A673 (cell line): Measurements from ENCODE around the gene PIK3R1. TPM values are rescaled to one million over a fixed set of nuclear protein-coding genes. Genes with fewer than 3 reads are reported as not detected.

Experiments
- BruUV-seq: library from RNA; stranded (reverse); fragments of 400-500 nt; replicated peaks from 2 replicates; lab custom pipeline; 2021; lab: Mats Ljungman, UMichigan
- CTCF ChIA-PET: fragments of 300-600 bp; sonication (Branson Sonifier 250); formaldehyde crosslinking; loops from one replicate; lab custom pipeline; 2022; ENCODE audit warnings: antibody characterized with exemption; lab: Charles Lee
- POLR2A ChIA-PET: fragments of 300-600 bp; sonication (Branson Sonifier 250); formaldehyde crosslinking; loops from one replicate; lab custom pipeline; 2022; ENCODE audit warnings: antibody characterized with exemption; ENCODE audit not compliant: low non-redundant PET; lab: Charles Lee
- DNase-seq: peaks from one replicate; pipeline ENCODE4 v3.0.0-alpha.2; 2015; ENCODE audit warnings: low spot score
- H3K27ac ChIP-seq: fragments of 200-600 bp; sonication (generic); 2 replicates; pipeline ENCODE4 v1.5.1; 2016; ENCODE audit warnings: mixed run types, low read depth, mild to moderate bottlenecking, mixed read lengths, antibody characterized with exemption, low read length; ENCODE audit not compliant: poor library complexity, severe bottlenecking
- H3K27me3 ChIP-seq: fragments of 200-600 bp; sonication (generic); replicated peaks from 2 replicates; pipeline ENCODE4 v1.6.1; 2017; ENCODE audit warnings: mixed run types, low read depth, mild to moderate bottlenecking, mixed read lengths, antibody characterized with exemption, low read length; ENCODE audit not compliant: insufficient read depth, poor library complexity
- H3K36me3 ChIP-seq: fragments of 200-600 bp; sonication (generic); 2 replicates; pipeline ENCODE4 v1.6.1; 2016; ENCODE audit warnings: mixed run types, mild to moderate bottlenecking, mixed read lengths, antibody characterized with exemption, low read length; ENCODE audit not compliant: insufficient read depth, poor library complexity, severe bottlenecking
- H3K4me1 ChIP-seq: fragments of 200-600 bp; sonication (generic); 2 replicates; pipeline ENCODE4 v1.6.1; 2017; ENCODE audit warnings: mixed run types, mild to moderate bottlenecking, mixed read lengths, antibody characterized with exemption, low read length; ENCODE audit not compliant: insufficient read depth, poor library complexity, severe bottlenecking
- H3K4me3 ChIP-seq: fragments of 200-600 bp; sonication (generic); 2 replicates; pipeline ENCODE4 v1.5.1; 2016; ENCODE audit warnings: low read depth, mixed run types, mild to moderate bottlenecking, mixed read lengths, low read length; ENCODE audit not compliant: poor library complexity, severe bottlenecking
- H3K9me3 ChIP-seq: fragments of 200-600 bp; sonication (generic); 2 replicates; pipeline ENCODE4 v1.6.1; 2016; ENCODE audit warnings: mixed run types, low read depth, mild to moderate bottlenecking, mixed read lengths, antibody characterized with exemption, low read length; ENCODE audit not compliant: poor library complexity, severe bottlenecking
- EZH2 ChIP-seq: fragments of 200-600 bp; sonication (generic); IDR thresholded peaks from 2 replicates; pipeline ENCODE4 v1.6.1; 2017; ENCODE audit warnings: borderline replicate concordance, low read depth, mild to moderate bottlenecking, mixed read lengths, antibody characterized with exemption, low read length; ENCODE audit not compliant: poor library complexity, severe bottlenecking
- intact Hi-C: fragments of 100-400 bp; cut with micrococcal nuclease; formaldehyde crosslinking; loops from one replicate; pipeline ENCODE4 v1.10.0; 2022; ENCODE audit not compliant: unreplicated experiment
- total RNA-seq: library from RNA; stranded (reverse); gene quantifications from 2 replicates; pipeline ENCODE4 v1.2.3, GENCODE V29; 2021
- TF ChIP-seq, protein P1 (sequence below): fragments of 300-800, 200-600 bp; sonication (generic); conservative IDR thresholded peaks from 2 replicates; pipeline ENCODE4 v1.5.1; 2017; ENCODE audit warnings: low read depth, mild to moderate bottlenecking, antibody characterized with exemption, low read length, moderate library complexity, mixed read lengths

Gene PIK3R1
- total RNA-seq, 1 experiment from 2014 or later = 57.9 TPM

- Histone ChIP-seq H3K9me3 (peaks cover 2% of the 10 kb centered on the region), H3K4me3 (no peak overlapping the region), H3K27ac (peak overlapping the region; percentile 33), H3K4me1 (peaks cover 83% of the 10 kb centered on the region), H3K36me3 (peaks cover 9% of the 10 kb centered on the region), H3K27me3 (no peaks in the 10 kb centered on the region)
- no TSS peak for BruUV-seq
- DNase-seq = no peak
- CTCF ChIA-PET = no interaction called here
- POLR2A ChIA-PET = no interaction called here
- no peak for TF ChIP-seq EZH2
- TF ChIP-seq, protein P1, sequence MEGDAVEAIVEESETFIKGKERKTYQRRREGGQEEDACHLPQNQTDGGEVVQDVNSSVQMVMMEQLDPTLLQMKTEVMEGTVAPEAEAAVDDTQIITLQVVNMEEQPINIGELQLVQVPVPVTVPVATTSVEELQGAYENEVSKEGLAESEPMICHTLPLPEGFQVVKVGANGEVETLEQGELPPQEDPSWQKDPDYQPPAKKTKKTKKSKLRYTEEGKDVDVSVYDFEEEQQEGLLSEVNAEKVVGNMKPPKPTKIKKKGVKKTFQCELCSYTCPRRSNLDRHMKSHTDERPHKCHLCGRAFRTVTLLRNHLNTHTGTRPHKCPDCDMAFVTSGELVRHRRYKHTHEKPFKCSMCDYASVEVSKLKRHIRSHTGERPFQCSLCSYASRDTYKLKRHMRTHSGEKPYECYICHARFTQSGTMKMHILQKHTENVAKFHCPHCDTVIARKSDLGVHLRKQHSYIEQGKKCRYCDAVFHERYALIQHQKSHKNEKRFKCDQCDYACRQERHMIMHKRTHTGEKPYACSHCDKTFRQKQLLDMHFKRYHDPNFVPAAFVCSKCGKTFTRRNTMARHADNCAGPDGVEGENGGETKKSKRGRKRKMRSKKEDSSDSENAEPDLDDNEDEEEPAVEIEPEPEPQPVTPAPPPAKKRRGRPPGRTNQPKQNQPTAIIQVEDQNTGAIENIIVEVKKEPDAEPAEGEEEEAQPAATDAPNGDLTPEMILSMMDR = no peak
- intact Hi-C loops = loop anchor here (5.0 kb wide), 1 partner anchor 1023 kb away; no protein-coding TSS in a partner anchor
Measured at GRCh38 chr5:68270399-68270975, 54.9 kb downstream of the PIK3R1 start.

- no peak for TF ChIP-seq EZH2
- TF ChIP-seq, protein P1 = no peak
- H3K27ac ChIP-seq = no peak overlapping the region
- H3K4me1 ChIP-seq = peaks cover 79% of the 10 kb centered on the region
- H3K27me3 ChIP-seq = no peaks in the 10 kb centered on the region
- no peak overlapping the region for H3K4me3 ChIP-seq
- BruUV-seq = no TSS peak
- ChIA-PET CTCF (interaction anchor here (0.6 to 1.5 kb wide), 2 partner anchors 18 to 1062 kb away, joined by 3 to 6 read pairs; no protein-coding TSS in a partner anchor), POLR2A (no interaction called here)
- intact Hi-C loops = loop anchor here (5.0 kb wide), 1 partner anchor 1024 kb away; no protein-coding TSS in a partner anchor
- peaks cover 9% of the 10 kb centered on the region for H3K36me3 ChIP-seq
- no peaks in the 10 kb centered on the region for H3K9me3 ChIP-seq
- no peak for DNase-seq
Measured at GRCh38 chr5:68271124-68271523, 55.6 kb downstream of the PIK3R1 start.

- H3K4me3 ChIP-seq = no peak overlapping the region
- H3K36me3 ChIP-seq = peaks cover 18% of the 10 kb centered on the region
- ChIA-PET CTCF (interaction anchor here (0.6 to 1.5 kb wide), 6 partner anchors 14 to 1108 kb away, joined by 3 to 7 read pairs (median 4); no protein-coding TSS in a partner anchor), POLR2A (no interaction called here)
- H3K27me3 ChIP-seq = no peaks in the 10 kb centered on the region
- H3K9me3 ChIP-seq = no peaks in the 10 kb centered on the region
- DNase-seq = peak; percentile 54
- intact Hi-C loops = loop anchor here (5.0 kb wide), 1 partner anchor 1025 kb away; no protein-coding TSS in a partner anchor
- BruUV-seq = no TSS peak
- no peak overlapping the region for H3K27ac ChIP-seq
- peaks cover 67% of the 10 kb centered on the region for H3K4me1 ChIP-seq
- TF ChIP-seq EZH2 = no peak
- TF ChIP-seq, protein P1 = peak; percentile 62
Measured at GRCh38 chr5:68272289-68272688, 56.7 kb downstream of the PIK3R1 start.
